ENCODE measurements around the gene MRPL22. TPM values are rescaled to one million over a fixed set of nuclear protein-coding genes. Genes with fewer than 3 reads are reported as not detected.

The MRPL22 gene
- polyA plus RNA-seq, 1 donor (not counting 4 experiments of a cell fraction or from before 2014, with no cell fraction given): 76.9 TPM

GRCh38 chr5:154893381-154893780 lies 47.5 kb upstream of the MRPL22 start:
- no peak for FAIRE-seq
- no peaks in the 10 kb centered on the region for H3K9me3 ChIP-seq (ENCODE audit: control insufficient read depth, low read depth, low read length)
- no peaks in the 10 kb centered on the region for H3K27me3 ChIP-seq (ENCODE audit: control insufficient read depth, extremely low read depth, insufficient read depth, low read length)
- no peaks in the 10 kb centered on the region for H3K79me2 ChIP-seq (ENCODE audit: control insufficient read depth, insufficient read depth, low read length)
- no peak overlapping the region for H3K4me3 ChIP-seq (ENCODE audit: control insufficient read depth in 2 of 3, extremely low read depth in 1 of 3, insufficient read depth in 2 of 3, low read depth in 1 of 3, low read length in 3 of 3)
- H3K27ac ChIP-seq (ENCODE audit: control insufficient read depth, insufficient read depth, low read length): no peak overlapping the region
- peaks cover 29 to 33% of the 10 kb centered on the region in 2 experiments for H3K36me3 ChIP-seq (ENCODE audit: control insufficient read depth in 2 of 2, extremely low read depth in 1 of 2, insufficient read depth in 2 of 2, low read length in 2 of 2)
- no peak for DNase-seq (ENCODE audit: low read depth, low spot score)
- H3K9ac ChIP-seq (ENCODE audit: control insufficient read depth, extremely low read depth, insufficient read depth, low read length): no peak overlapping the region
- dilution Hi-C loops (cut with MboI; ENCODE audit: extremely low pct_ligation_motif_present, low sequenced_read_pairs): no loop called here
- H3K9me1 ChIP-seq (ENCODE audit: control insufficient read depth, extremely low read depth, insufficient read depth, low read length): no peaks in the 10 kb centered on the region
- H4K20me1 ChIP-seq (ENCODE audit: control insufficient read depth, extremely low read depth, insufficient read depth, low read length): no peaks in the 10 kb centered on the region
- no peak overlapping the region for H2AFZ ChIP-seq (ENCODE audit: control insufficient read depth, low read length)
- no peaks in the 10 kb centered on the region for H3K4me1 ChIP-seq (ENCODE audit: control insufficient read depth, extremely low read depth, insufficient read depth, low read length)
- no peak overlapping the region for H3K4me2 ChIP-seq (ENCODE audit: control insufficient read depth, extremely low read depth, insufficient read depth, low read depth, low read length)
- TF ChIP-seq CTCF (optimal IDR thresholded peaks at IDR 0.05 in 1 of 3, IDR thresholded peaks at IDR 0.05 in 1 of 3, conservative IDR thresholded peaks at IDR 0.05 in 1 of 3; ENCODE audit: extremely low read depth in 1 of 3, insufficient read depth in 2 of 3, low read length in 3 of 3) (no peak), EZH2 (IDR thresholded peaks at IDR 0.05; ENCODE audit: low read length) (no peak)

- Histone ChIP-seq H3K4me2 (ENCODE audit: control insufficient read depth, extremely low read depth, insufficient read depth, low read depth, low read length) (no peak overlapping the region), H3K27ac (ENCODE audit: control insufficient read depth, insufficient read depth, low read length) (no peak overlapping the region), H3K4me1 (ENCODE audit: control insufficient read depth, extremely low read depth, insufficient read depth, low read length) (no peaks in the 10 kb centered on the region), H3K4me3 (ENCODE audit: control insufficient read depth in 2 of 3, extremely low read depth in 1 of 3, insufficient read depth in 2 of 3, low read depth in 1 of 3, low read length in 3 of 3) (no peak overlapping the region), H3K27me3 (ENCODE audit: control insufficient read depth, extremely low read depth, insufficient read depth, low read length) (no peaks in the 10 kb centered on the region), H4K20me1 (ENCODE audit: control insufficient read depth, extremely low read depth, insufficient read depth, low read length) (no peaks in the 10 kb centered on the region), H3K9me1 (ENCODE audit: control insufficient read depth, extremely low read depth, insufficient read depth, low read length) (no peaks in the 10 kb centered on the region), H3K9ac (ENCODE audit: control insufficient read depth, extremely low read depth, insufficient read depth, low read length) (no peak overlapping the region), H3K36me3 (ENCODE audit: control insufficient read depth in 2 of 2, extremely low read depth in 1 of 2, insufficient read depth in 2 of 2, low read length in 2 of 2) (peaks cover 32 to 35% of the 10 kb centered on the region in 2 experiments), H3K9me3 (ENCODE audit: control insufficient read depth, low read depth, low read length) (no peaks in the 10 kb centered on the region), H2AFZ (ENCODE audit: control insufficient read depth, low read length) (no peak overlapping the region), H3K79me2 (ENCODE audit: control insufficient read depth, insufficient read depth, low read length) (no peaks in the 10 kb centered on the region)
- TF ChIP-seq CTCF (optimal IDR thresholded peaks at IDR 0.05 in 1 of 3, IDR thresholded peaks at IDR 0.05 in 1 of 3, conservative IDR thresholded peaks at IDR 0.05 in 1 of 3; ENCODE audit: extremely low read depth in 1 of 3, insufficient read depth in 2 of 3, low read length in 3 of 3): no peak
- no peak for FAIRE-seq
- dilution Hi-C loops (cut with MboI; ENCODE audit: extremely low pct_ligation_motif_present, low sequenced_read_pairs): no loop called here
- DNase-seq (ENCODE audit: low read depth, low spot score): no peak
These were observed 45.0 kb upstream of the MRPL22 start for GRCh38 chr5:154895606-154896561.

Data from keratinocyte (primary cell).